ENCODE results near the gene MYL6. TPM values are rescaled to one million over a fixed set of nuclear protein-coding genes. Genes with fewer than 3 reads are reported as not detected.

MYL6 gene
- total RNA-seq, 1 experiment from 2014 or later = 1,181 TPM

DNA sequence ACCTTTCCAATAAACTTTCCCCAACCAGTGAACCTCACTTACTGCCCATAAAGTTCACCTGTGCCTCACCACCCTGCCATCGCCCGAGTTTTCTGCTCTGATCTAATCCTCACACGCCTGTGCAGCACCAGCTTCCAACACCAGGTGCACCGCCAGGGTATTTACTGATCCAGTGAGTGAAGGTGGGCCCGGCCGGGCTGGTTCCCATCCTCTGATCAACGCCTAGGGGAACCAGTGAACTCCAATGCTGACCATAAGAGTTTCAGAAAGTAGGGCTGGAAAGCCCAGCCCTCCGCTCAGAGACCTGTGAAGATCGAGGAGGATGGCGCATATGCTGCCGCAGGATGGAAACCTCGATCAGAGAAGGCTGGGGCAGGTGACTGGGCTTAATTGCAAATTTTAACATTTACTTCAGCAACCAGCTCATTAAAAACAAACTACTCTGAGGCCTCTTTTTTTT is 6.5 kb upstream of the MYL6 start:
- DNase-seq = peak; percentile 83
- Histone ChIP-seq H2AK5ac (ENCODE audit: insufficient read length, low read length) (no peak overlapping the region), H2AFZ (ENCODE audit: low read length) (no peak overlapping the region)

More for the DNA sequence above, 6.5 kb upstream of the MYL6 start:
- Histone ChIP-seq H4K5ac (ENCODE audit: insufficient read length, low read depth, low read length) (no peak overlapping the region), H4K91ac (ENCODE audit: insufficient read length, low read depth, low read length) (no peak overlapping the region), H2BK12ac (ENCODE audit: insufficient read length, low read depth, low read length) (no peak overlapping the region), H3K18ac (ENCODE audit: insufficient read length, low read depth, low read length) (no peak overlapping the region), H3K4me1 (ENCODE audit: insufficient read depth, low read length) (0 out of 2 replicates have a peak, but pooled peaks cover 2% of the 10 kb centered on the region), H3K14ac (ENCODE audit: insufficient read depth, low read length) (peak overlapping the region; percentile 49; the same call in 1 of the 2 replicates), H3K9ac (ENCODE audit: extremely low read depth, insufficient read length, low read length) (peak overlapping the region; percentile 69), H2BK20ac (ENCODE audit: low read depth, low read length, poor library complexity, severe bottlenecking) (no peak overlapping the region), H2BK5ac (ENCODE audit: insufficient read length, low read length) (no peak overlapping the region), H3K79me2 (ENCODE audit: insufficient read depth, low read length) (no peaks in the 10 kb centered on the region; the same call in 1 of the 2 replicates), H3K4ac (ENCODE audit: low read depth, low read length) (no peak overlapping the region; the same call in 1 of the 2 replicates), H3K23ac (ENCODE audit: insufficient read length, low read depth, low read length) (no peak overlapping the region), H3K56ac (ENCODE audit: insufficient read length, low read depth, low read length) (no peak overlapping the region), H3K27ac (ENCODE audit: insufficient read length, low read depth, low read length) (no peak overlapping the region), H2BK120ac (ENCODE audit: low read depth, low read length, poor library complexity, severe bottlenecking) (peak overlapping the region; percentile 63), H4K8ac (replicated peaks; ENCODE audit: insufficient read length, low read depth, low read length) (no peak overlapping the region), H4K20me1 (ENCODE audit: control insufficient read depth, insufficient read depth, insufficient read length) (no peaks in the 10 kb centered on the region), H3K4me2 (ENCODE audit: insufficient read depth, insufficient read length, low read length) (peak overlapping the region; percentile 83), H3K27me3 (ENCODE audit: insufficient read depth, low read length) (no peaks in the 10 kb centered on the region), H3T11ph (ENCODE audit: low read length) (no peak overlapping the region), H3K23me2 (ENCODE audit: insufficient read length, low read depth, low read length, poor library complexity, severe bottlenecking) (peaks cover 10% of the 10 kb centered on the region), H3K9me3 (ENCODE audit: control insufficient read depth, low read depth, low read length) (no peaks in the 10 kb centered on the region), H3K79me1 (ENCODE audit: insufficient read depth, low read depth, low read length, poor library complexity, severe bottlenecking) (no peaks in the 10 kb centered on the region), H2BK15ac (ENCODE audit: low read depth, low read length) (no peak overlapping the region)
- Mint-ChIP-seq H3K4me1 (peaks cover 22 to 27% of the 10 kb centered on the region in 2 experiments), H3K27ac (peak overlapping the region; percentile 94 to 99 (median 94); a peak in 6 of 7 replicates), H3K9me3 (no peaks in the 10 kb centered on the region; a peak in 1 of 5 replicates), H3K4me3 (peak overlapping the region; percentile 90 to 95), H3K36me3 (ENCODE audit: insufficient read depth in 1 of 3, low read depth in 3 of 3) (peaks cover 15 to 27% (median 22%) of the 10 kb centered on the region in 3 experiments; a peak in 6 of 7 replicates), H3K27me3 (ENCODE audit: low read depth) (no peaks in the 10 kb centered on the region)
- no CpG with 5 or more reads among the region's 12 CpGs for WGBS (ENCODE audit: extremely low coverage, insufficient read length, low lambda C conversion rate)
- TF ChIP-seq, protein P1, sequence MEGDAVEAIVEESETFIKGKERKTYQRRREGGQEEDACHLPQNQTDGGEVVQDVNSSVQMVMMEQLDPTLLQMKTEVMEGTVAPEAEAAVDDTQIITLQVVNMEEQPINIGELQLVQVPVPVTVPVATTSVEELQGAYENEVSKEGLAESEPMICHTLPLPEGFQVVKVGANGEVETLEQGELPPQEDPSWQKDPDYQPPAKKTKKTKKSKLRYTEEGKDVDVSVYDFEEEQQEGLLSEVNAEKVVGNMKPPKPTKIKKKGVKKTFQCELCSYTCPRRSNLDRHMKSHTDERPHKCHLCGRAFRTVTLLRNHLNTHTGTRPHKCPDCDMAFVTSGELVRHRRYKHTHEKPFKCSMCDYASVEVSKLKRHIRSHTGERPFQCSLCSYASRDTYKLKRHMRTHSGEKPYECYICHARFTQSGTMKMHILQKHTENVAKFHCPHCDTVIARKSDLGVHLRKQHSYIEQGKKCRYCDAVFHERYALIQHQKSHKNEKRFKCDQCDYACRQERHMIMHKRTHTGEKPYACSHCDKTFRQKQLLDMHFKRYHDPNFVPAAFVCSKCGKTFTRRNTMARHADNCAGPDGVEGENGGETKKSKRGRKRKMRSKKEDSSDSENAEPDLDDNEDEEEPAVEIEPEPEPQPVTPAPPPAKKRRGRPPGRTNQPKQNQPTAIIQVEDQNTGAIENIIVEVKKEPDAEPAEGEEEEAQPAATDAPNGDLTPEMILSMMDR (conservative IDR thresholded peaks at IDR 0.05) = peak; percentile 66
